HepG2 (cell line): Measurements from ENCODE around the gene THADA. TPM values are rescaled to one million over a fixed set of nuclear protein-coding genes. Genes with fewer than 3 reads are reported as not detected.
A peak's percentile ranks its signal among the peaks of the same experiment; 100 is the strongest.

Experiments
- AKAP8 ChIP-seq: sonication (generic); formaldehyde crosslinking; IDR thresholded peaks from 2 replicates; pipeline ENCODE4 v1.5.1; 2020; ENCODE audit warnings: mild to moderate bottlenecking, missing genetic modification reagents
- DMAP1 ChIP-seq: IDR thresholded peaks from 2 replicates; pipeline ENCODE4 v1.6.1; 2016
- FOSL2 ChIP-seq: sonication (generic); formaldehyde crosslinking; IDR thresholded peaks from 2 replicates; pipeline ENCODE4 v1.4.0; 2020; ENCODE audit warnings: missing genetic modification reagents
- GATAD1 ChIP-seq: IDR thresholded peaks from 2 replicates; pipeline ENCODE4 v1.6.1; 2016; ENCODE audit warnings: missing genetic modification reagents, missing compliant biosample characterization
- HDAC1 ChIP-seq: sonication (generic); formaldehyde crosslinking; IDR thresholded peaks from 2 replicates; pipeline ENCODE4 v1.5.1; 2020; ENCODE audit warnings: mild to moderate bottlenecking, missing genetic modification reagents
- MXD4 ChIP-seq: IDR thresholded peaks from 2 replicates; pipeline ENCODE4 v1.6.1; 2016; ENCODE audit warnings: mild to moderate bottlenecking, missing biosample characterization, missing genetic modification reagents
- NFIB ChIP-seq: sonication (generic); formaldehyde crosslinking; IDR thresholded peaks from 2 replicates; pipeline ENCODE4 v1.9.0; 2021; ENCODE audit warnings: missing genetic modification reagents, mild to moderate bottlenecking, borderline replicate concordance
- PCBP2 ChIP-seq: fragments of 200-400 bp; formaldehyde crosslinking; optimal IDR thresholded peaks from 2 replicates; pipeline ENCODE3; 2018; ENCODE audit warnings: low read length, low read depth; ENCODE audit not compliant: poor library complexity, severe bottlenecking
- POGZ ChIP-seq: sonication (generic); formaldehyde crosslinking; IDR thresholded peaks from 2 replicates; pipeline ENCODE4 v1.4.0; 2020; ENCODE audit warnings: mild to moderate bottlenecking, missing genetic modification reagents
- PPARG ChIP-seq: conservative IDR thresholded peaks from 2 replicates; pipeline ENCODE4 v1.6.1; 2016; ENCODE audit warnings: missing biosample characterization, missing genetic modification reagents
- RFXANK ChIP-seq: IDR thresholded peaks from 2 replicates; pipeline ENCODE4 v1.6.1; 2016
- RNF2 ChIP-seq: fragments of 450-650 bp; conservative IDR thresholded peaks from 2 replicates; pipeline ENCODE4 v1.6.1; 2016; ENCODE audit warnings: low read depth
- YEATS4 ChIP-seq: sonication (generic); formaldehyde crosslinking; IDR thresholded peaks from 2 replicates; pipeline ENCODE4 v1.4.0; 2020; ENCODE audit warnings: missing genetic modification reagents, borderline replicate concordance
- ZFP36L2 ChIP-seq: sonication (generic); formaldehyde crosslinking; IDR thresholded peaks from 2 replicates; pipeline ENCODE4 v1.4.0; 2020; ENCODE audit warnings: missing genetic modification reagents
- ZNF136 ChIP-seq: sonication (generic); formaldehyde crosslinking; IDR thresholded peaks from 2 replicates; pipeline ENCODE4 v1.8.1; 2022; ENCODE audit warnings: low read depth, mild to moderate bottlenecking, moderate library complexity, missing genetic modification reagents
- ZNF232 ChIP-seq: sonication (generic); formaldehyde crosslinking; IDR thresholded peaks from 2 replicates; pipeline ENCODE4 v1.4.0; 2020; ENCODE audit warnings: missing genetic modification reagents, borderline replicate concordance
- ZNF329 ChIP-seq: sonication (generic); formaldehyde crosslinking; IDR thresholded peaks from 2 replicates; pipeline ENCODE4 v1.9.0; 2021; ENCODE audit warnings: low read depth, mild to moderate bottlenecking, missing genetic modification reagents
- ZNF350 ChIP-seq: sonication (generic); formaldehyde crosslinking; IDR thresholded peaks from 2 replicates; pipeline ENCODE4 v1.4.0; 2020; ENCODE audit warnings: mild to moderate bottlenecking, low read depth, missing genetic modification reagents, borderline replicate concordance
- ZNF562 ChIP-seq: sonication (generic); formaldehyde crosslinking; IDR thresholded peaks from 2 replicates; pipeline ENCODE4 v1.8.0; 2022; ENCODE audit warnings: missing genetic modification reagents, borderline replicate concordance
- ZNF619 ChIP-seq: sonication (generic); formaldehyde crosslinking; IDR thresholded peaks from 2 replicates; pipeline ENCODE4 v1.4.0; 2020; ENCODE audit warnings: mild to moderate bottlenecking, missing genetic modification reagents
- ZNF768 ChIP-seq: sonication (generic); formaldehyde crosslinking; IDR thresholded peaks from 2 replicates; pipeline ENCODE4 v1.4.0; 2020; ENCODE audit warnings: missing genetic modification reagents
- ZNF839 ChIP-seq: sonication (generic); formaldehyde crosslinking; IDR thresholded peaks from 2 replicates; pipeline ENCODE4 v1.4.0; 2020; ENCODE audit warnings: missing genetic modification reagents, mild to moderate bottlenecking, borderline replicate concordance
- polyA plus RNA-seq, 8 experiments: library from polyadenylated mRNA; depleted of rRNA in 3 of 8; stranded (reverse) in 7 of 8; unstranded in 1 of 8; fragments of >200 nt; fragmentation: Illumina TruSeq in 4 of 8; extraction: Trizol in 4 of 8; gene quantifications; 2 replicates each; pipeline versions ENCODE4 v1.2.1 to v1.2.3, GENCODE V29; 2011 to 2016; ENCODE audit warnings: low read depth in 4 of 8, missing spikeins in 1 of 8, mixed read lengths in 1 of 8; ENCODE audit not compliant: insufficient read depth in 1 of 8
- total RNA-seq, 5 experiments: library from RNA; depleted of rRNA; stranded (reverse); fragments of >200 nt; fragmentation: Illumina TruSeq; extraction: Trizol; gene quantifications; 2 replicates each; pipeline ENCODE4 v1.2.3, GENCODE V29; 2016; ENCODE audit warnings: low read depth in 1 of 5
- TF ChIP-seq, protein P1 (sequence below): sonication (generic); formaldehyde crosslinking; IDR thresholded peaks from 2 replicates; pipeline ENCODE4 v1.5.0; 2020; ENCODE audit warnings: mild to moderate bottlenecking, missing genetic modification reagents
- TF ChIP-seq, protein P2 (sequence below): sonication (generic); formaldehyde crosslinking; IDR thresholded peaks from 2 replicates; pipeline ENCODE4 v1.5.1; 2020; ENCODE audit warnings: mild to moderate bottlenecking, missing genetic modification reagents
- TF ChIP-seq, protein P3 (sequence below): sonication (generic); formaldehyde crosslinking; IDR thresholded peaks from 2 replicates; pipeline ENCODE4 v1.5.0; 2020; ENCODE audit warnings: mild to moderate bottlenecking, missing genetic modification reagents, moderate library complexity

The THADA gene
- total and polyA plus RNA-seq, 2 of the 13 experiments (the other 11 are each of a cell fraction or from before 2014, with no cell fraction given) = 12.7 to 21.7 TPM

DNA sequence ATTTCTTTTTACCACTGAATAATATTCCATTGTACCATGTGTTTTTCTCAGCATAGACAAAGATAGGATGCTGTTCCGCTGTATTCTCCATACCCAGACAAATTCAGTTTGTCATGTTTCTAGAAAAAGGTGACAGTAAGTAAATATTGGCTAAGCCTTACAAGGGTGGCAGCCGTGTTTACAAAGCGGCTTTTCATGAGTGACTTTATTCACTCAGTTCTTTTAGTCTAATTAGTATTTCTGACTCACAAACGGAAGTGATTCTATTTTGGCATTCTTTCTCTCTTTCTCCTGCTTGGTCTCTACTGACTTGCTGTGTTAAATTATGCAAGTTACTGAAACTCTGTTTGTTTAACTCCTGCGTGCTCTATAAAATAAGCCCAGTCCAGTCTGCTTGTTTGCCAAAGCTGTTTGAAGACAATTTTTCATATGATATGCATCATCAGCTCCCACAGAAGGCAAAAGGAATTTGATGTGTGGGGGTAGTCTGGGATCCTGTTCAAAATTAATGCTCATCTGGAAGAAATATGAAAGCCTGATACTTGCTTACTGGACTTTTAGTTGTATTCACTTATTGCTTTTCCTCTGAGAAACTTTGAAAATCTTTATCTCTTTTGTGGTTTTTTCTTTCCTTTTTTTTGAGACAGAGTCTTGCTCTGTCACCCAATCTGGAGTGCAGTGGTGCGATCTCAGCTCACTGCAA, 38.9 kb upstream of the THADA start (continued):
- no peak for TF ChIP-seq PCBP2
- no peak for TF ChIP-seq ZNF232 (CRISPR knock-in tag)
- TF ChIP-seq DMAP1 = no peak
- TF ChIP-seq POGZ = no peak
- no peak for TF ChIP-seq ZNF839 (CRISPR knock-in tag)
- TF ChIP-seq, protein P1, sequence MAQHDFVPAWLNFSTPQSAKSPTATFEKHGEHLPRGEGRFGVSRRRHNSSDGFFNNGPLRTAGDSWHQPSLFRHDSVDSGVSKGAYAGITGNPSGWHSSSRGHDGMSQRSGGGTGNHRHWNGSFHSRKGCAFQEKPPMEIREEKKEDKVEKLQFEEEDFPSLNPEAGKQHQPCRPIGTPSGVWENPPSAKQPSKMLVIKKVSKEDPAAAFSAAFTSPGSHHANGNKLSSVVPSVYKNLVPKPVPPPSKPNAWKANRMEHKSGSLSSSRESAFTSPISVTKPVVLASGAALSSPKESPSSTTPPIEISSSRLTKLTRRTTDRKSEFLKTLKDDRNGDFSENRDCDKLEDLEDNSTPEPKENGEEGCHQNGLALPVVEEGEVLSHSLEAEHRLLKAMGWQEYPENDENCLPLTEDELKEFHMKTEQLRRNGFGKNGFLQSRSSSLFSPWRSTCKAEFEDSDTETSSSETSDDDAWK (CRISPR knock-in tag) = no peak
- 0 out of 2 replicates have a peak, but pooled peaks have one; percentile 40 for TF ChIP-seq MXD4 (CRISPR knock-in tag)
- no peak for TF ChIP-seq AKAP8 (CRISPR knock-in tag)
- no peak for TF ChIP-seq ZNF562 (CRISPR knock-in tag)
- peak; percentile 75 for TF ChIP-seq PPARG (CRISPR knock-in tag)
- TF ChIP-seq ZNF350 (CRISPR knock-in tag) = no peak
- no peak for TF ChIP-seq YEATS4 (CRISPR knock-in tag)
- peak; percentile 53 for TF ChIP-seq GATAD1 (CRISPR knock-in tag)
- TF ChIP-seq, protein P2, sequence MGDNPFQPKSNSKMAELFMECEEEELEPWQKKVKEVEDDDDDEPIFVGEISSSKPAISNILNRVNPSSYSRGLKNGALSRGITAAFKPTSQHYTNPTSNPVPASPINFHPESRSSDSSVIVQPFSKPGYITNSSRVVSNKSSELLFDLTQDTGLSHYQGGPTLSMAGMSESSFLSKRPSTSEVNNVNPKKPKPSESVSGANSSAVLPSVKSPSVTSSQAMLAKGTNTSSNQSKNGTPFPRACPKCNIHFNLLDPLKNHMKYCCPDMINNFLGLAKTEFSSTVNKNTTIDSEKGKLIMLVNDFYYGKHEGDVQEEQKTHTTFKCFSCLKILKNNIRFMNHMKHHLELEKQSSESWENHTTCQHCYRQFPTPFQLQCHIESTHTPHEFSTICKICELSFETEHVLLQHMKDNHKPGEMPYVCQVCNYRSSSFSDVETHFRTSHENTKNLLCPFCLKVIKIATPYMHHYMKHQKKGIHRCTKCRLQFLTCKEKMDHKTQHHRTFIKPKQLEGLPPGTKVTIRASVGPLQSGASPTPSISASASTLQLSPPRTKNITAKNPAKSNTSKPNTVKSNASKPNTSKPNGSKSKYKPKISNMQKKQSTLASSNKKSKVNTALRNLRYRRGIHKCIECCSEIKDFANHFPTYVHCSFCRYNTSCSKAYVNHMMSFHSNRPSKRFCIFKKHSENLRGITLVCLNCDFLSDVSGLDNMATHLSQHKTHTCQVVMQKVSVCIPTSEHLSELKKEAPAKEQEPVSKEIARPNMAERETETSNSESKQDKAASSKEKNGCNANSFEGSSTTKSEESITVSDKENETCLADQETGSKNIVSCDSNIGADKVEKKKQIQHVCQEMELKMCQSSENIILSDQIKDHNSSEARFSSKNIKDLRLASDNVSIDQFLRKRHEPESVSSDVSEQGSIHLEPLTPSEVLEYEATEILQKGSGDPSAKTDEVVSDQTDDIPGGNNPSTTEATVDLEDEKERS (CRISPR knock-in tag) = no peak
- no peak for TF ChIP-seq ZNF136 (CRISPR knock-in tag)
- TF ChIP-seq RNF2 = no peak
- TF ChIP-seq HDAC1 (CRISPR knock-in tag) = peak; percentile 23; the same call in 1 of the 2 replicates
- TF ChIP-seq FOSL2 (CRISPR knock-in tag) = peak; percentile 96
- TF ChIP-seq NFIB = no peak
- no peak for TF ChIP-seq RFXANK
- TF ChIP-seq ZNF619 (CRISPR knock-in tag) = no peak
- TF ChIP-seq ZNF329 = no peak
- no peak for TF ChIP-seq ZNF768 (CRISPR knock-in tag)
- no peak for TF ChIP-seq ZFP36L2 (CRISPR knock-in tag)
- TF ChIP-seq, protein P3, sequence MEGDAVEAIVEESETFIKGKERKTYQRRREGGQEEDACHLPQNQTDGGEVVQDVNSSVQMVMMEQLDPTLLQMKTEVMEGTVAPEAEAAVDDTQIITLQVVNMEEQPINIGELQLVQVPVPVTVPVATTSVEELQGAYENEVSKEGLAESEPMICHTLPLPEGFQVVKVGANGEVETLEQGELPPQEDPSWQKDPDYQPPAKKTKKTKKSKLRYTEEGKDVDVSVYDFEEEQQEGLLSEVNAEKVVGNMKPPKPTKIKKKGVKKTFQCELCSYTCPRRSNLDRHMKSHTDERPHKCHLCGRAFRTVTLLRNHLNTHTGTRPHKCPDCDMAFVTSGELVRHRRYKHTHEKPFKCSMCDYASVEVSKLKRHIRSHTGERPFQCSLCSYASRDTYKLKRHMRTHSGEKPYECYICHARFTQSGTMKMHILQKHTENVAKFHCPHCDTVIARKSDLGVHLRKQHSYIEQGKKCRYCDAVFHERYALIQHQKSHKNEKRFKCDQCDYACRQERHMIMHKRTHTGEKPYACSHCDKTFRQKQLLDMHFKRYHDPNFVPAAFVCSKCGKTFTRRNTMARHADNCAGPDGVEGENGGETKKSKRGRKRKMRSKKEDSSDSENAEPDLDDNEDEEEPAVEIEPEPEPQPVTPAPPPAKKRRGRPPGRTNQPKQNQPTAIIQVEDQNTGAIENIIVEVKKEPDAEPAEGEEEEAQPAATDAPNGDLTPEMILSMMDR (CRISPR knock-in tag) = no peak
